ENCODE data around the gene MOAP1. TPM values are rescaled to one million over a fixed set of nuclear protein-coding genes. Genes with fewer than 3 reads are reported as not detected.

The MOAP1 gene
- total and polyA plus RNA-seq, 8 donors, result 0.87 to 44.1 (median 19.2) TPM

DNA sequence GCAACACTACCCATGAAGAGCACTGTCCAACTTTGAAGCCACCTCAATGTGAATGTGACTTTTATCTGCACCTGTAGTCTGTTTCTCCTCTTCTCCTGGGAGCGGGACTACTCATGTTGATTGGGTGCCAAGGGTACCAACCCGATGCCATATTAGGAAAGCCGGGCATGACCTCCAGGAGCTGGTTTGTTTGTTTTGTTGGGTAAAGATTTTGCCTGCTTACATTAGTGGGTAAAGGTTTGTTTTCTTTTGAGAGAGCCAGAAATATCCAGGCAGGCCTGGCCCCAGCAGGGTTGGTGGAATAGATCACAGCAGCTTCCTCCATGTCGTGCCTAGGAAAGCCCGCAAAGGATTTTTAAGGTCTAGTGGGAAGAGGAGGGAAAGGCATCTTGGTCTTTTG is 49.3 kb downstream of the MOAP1 start:
- Histone ChIP-seq H3K36me3 (no peaks in the 10 kb centered on the region), H3K9me3 (no peaks in the 10 kb centered on the region), H3K4me1 (peaks cover 10 to 71% (median 56%) of the 10 kb centered on the region in 4 donors), H3K4me3 (no peak overlapping the region), H3K27ac (peak overlapping the region in 4 of 5 donors; percentile 33 to 71 (median 68)), H3K27me3 (no peaks in the 10 kb centered on the region)
- 28 to 59% (median 35%) methylated on average over 3 to 5 of the region's 5 CpGs for WGBS, 5 donors
- intact Hi-C loops (cut with DNase I; ENCODE audit: low total_unique reads), result loop anchor here (10.0 kb wide), 1 partner anchor 181 kb away; no protein-coding TSS in a partner anchor
- TF ChIP-seq POLR2AphosphoS5 (IDR thresholded peaks at IDR 0.05), result peak in 1 of 3 donors; percentile 33
- no peak for TF ChIP-seq POLR2A (IDR thresholded peaks at IDR 0.05)
- no peak for TF ChIP-seq EP300 (IDR thresholded peaks at IDR 0.05)
- TF ChIP-seq CTCF (IDR thresholded peaks at IDR 0.05), result no peak
- peak; percentile 39 to 76 for DNase-seq

- no peak for DNase-seq
- no peaks in the 10 kb centered on the region for H3K27me3 ChIP-seq
- 52 to 70% (median 62%) methylated on average over 8 of the region's 8 CpGs for WGBS, 5 donors
- TF ChIP-seq POLR2A (IDR thresholded peaks at IDR 0.05) (no peak), POLR2AphosphoS5 (IDR thresholded peaks at IDR 0.05) (peak in 2 of 3 donors; percentile 18 to 38), CTCF (IDR thresholded peaks at IDR 0.05) (no peak), EP300 (IDR thresholded peaks at IDR 0.05) (no peak)
- intact Hi-C loops (cut with DNase I; ENCODE audit: low total_unique reads), result loop anchor here (10.0 kb wide), 1 partner anchor 179 kb away; no protein-coding TSS in a partner anchor
- H3K4me1 ChIP-seq, result peaks cover 6 to 54% (median 47%) of the 10 kb centered on the region in 4 donors
- peak overlapping the region in 4 of 5 donors; percentile 37 to 59 (median 56) for H3K27ac ChIP-seq
- H3K9me3 ChIP-seq, result no peaks in the 10 kb centered on the region
- H3K36me3 ChIP-seq, result no peaks in the 10 kb centered on the region
- H3K4me3 ChIP-seq, result no peak overlapping the region
Measured at GRCh38 chr14:93133464-93133863, 51.2 kb downstream of the MOAP1 start.

DNA sequence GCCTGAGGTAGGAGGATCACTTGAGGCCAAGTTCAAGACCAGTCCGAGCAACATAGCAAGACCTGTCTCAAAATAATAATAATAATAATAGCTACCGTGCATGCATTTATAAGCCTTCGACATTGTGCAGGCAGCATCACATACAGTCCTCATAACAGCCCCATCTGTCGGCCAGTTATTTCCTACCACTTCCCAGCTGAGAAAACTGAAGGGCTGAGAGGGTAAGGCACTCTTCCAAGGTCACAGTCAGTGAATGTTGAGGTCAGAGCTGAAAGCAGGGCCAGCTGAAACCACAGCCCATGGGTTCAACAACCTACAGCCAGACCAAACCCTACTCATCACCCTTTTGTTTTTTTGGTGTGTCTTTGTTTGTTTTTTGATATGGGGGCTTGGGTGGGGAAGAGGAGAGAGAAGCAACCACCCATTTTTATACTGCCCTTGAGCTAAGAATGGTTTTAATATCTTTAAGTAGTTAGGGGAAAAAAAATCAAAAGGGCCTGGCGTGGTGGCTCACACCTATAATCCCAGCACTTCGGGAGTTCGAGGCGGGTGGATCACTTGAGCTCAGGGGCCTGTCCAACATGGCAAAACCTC is 52.1 kb downstream of the MOAP1 start:
- H3K9me3 ChIP-seq, result no peaks in the 10 kb centered on the region
- peak; percentile 63 to 72 for DNase-seq
- WGBS, 5 donors, result 61 to 67% (median 64%) methylated on average over 8 of the region's 8 CpGs
- intact Hi-C loops (cut with DNase I; ENCODE audit: low total_unique reads), result loop anchor here (10.0 kb wide), 1 partner anchor 178 kb away; no protein-coding TSS in a partner anchor
- no peaks in the 10 kb centered on the region for H3K36me3 ChIP-seq
- TF ChIP-seq POLR2A (IDR thresholded peaks at IDR 0.05), result no peak
- peak in 3 of 7 experiments; percentile 8 to 36 (median 21) for TF ChIP-seq CTCF (IDR thresholded peaks at IDR 0.05)
- TF ChIP-seq EP300 (IDR thresholded peaks at IDR 0.05), result no peak
- no peak for TF ChIP-seq POLR2AphosphoS5 (IDR thresholded peaks at IDR 0.05)
- no peaks in the 10 kb centered on the region for H3K27me3 ChIP-seq
- H3K4me3 ChIP-seq, result no peak overlapping the region
- H3K27ac ChIP-seq, result peak overlapping the region in 4 of 5 donors; percentile 37 to 59 (median 56)
- peaks cover 6 to 46% (median 38%) of the 10 kb centered on the region in 4 donors for H3K4me1 ChIP-seq

Other genes with a start within 250 kb of the MOAP1 start
- 10 to 100 TPM; 17.8 to 46.3 (median 29.5) TPM for gene ITPK1, start 69.0 kb downstream of the MOAP1 start, total RNA-seq
- 10 to 100 TPM; 23.3 to 32.8 (median 28.4) TPM for gene ITPK1, start 69.0 kb downstream of the MOAP1 start, polyA plus RNA-seq
- gene LYSET, start 420 bp upstream of the MOAP1 start, total RNA-seq, result 10 to 100 TPM in 1 of 5 donors, 1 to 10 TPM in 2, under 1 TPM in 2; 0.87 to 11.6 (median 2.9) TPM
- 10 to 100 TPM; 19.3 to 23.8 (median 21.6) TPM for gene LYSET, start 420 bp upstream of the MOAP1 start, polyA plus RNA-seq
- gene GON7, start 22.2 kb upstream of the MOAP1 start, total RNA-seq, result 10 to 100 TPM in 2 of 5 donors, 1 to 10 TPM in 3; 2.9 to 17.8 (median 4.9) TPM
- 10 to 100 TPM; 17.6 to 36.0 (median 25.9) TPM for gene GON7, start 22.2 kb upstream of the MOAP1 start, polyA plus RNA-seq
- 100 to 1,000 TPM in 1 of 5 donors, 10 to 100 TPM in 3, 1 to 10 TPM in 1; 8.8 to 124 (median 31.0) TPM for gene UBR7, start 22.4 kb upstream of the MOAP1 start, total RNA-seq
- gene UBR7, start 22.4 kb upstream of the MOAP1 start, polyA plus RNA-seq, result 10 to 100 TPM; 11.9 to 16.5 (median 15.6) TPM
- 10 to 100 TPM; 19.6 to 99.2 (median 32.2) TPM for gene BTBD7, start 148.1 kb upstream of the MOAP1 start, total RNA-seq
- 1 to 10 TPM; 5.7 to 9.2 (median 7.3) TPM for gene BTBD7, start 148.1 kb upstream of the MOAP1 start, polyA plus RNA-seq
- not detected for gene COX8C, start 162.3 kb upstream of the MOAP1 start, total RNA-seq
- gene COX8C, start 162.3 kb upstream of the MOAP1 start, polyA plus RNA-seq, result not detected
- gene UNC79, start 246.0 kb upstream of the MOAP1 start, total RNA-seq, result 1 to 10 TPM in 2 of 5 donors, under 1 TPM in 1, not detected in 2; 0.45 to 1.9 (median 1.3) TPM
- under 1 TPM; under 0.01 to 0.25 (median 0.10) TPM for gene UNC79, start 246.0 kb upstream of the MOAP1 start, polyA plus RNA-seq

Data from stomach (tissue), 9 donors.